ENCODE results near the gene ALOXE3.

The ALOXE3 gene

GRCh38 chr17:8104911-8105310 is 13.4 kb downstream of the ALOXE3 start:
- no peak overlapping the region for H3K9ac ChIP-seq (ENCODE audit: low read depth, low read length)
- no peak for TF ChIP-seq EZH2 (IDR thresholded peaks at IDR 0.05; ENCODE audit: borderline replicate concordance, low read depth, low read length, severe bottlenecking)
- TF ChIP-seq CTCF (IDR thresholded peaks at IDR 0.05; ENCODE audit: borderline replicate concordance, extremely low read depth, low read length, poor library complexity, severe bottlenecking), result no peak
- no peaks in the 10 kb centered on the region for H3K27me3 ChIP-seq (ENCODE audit: insufficient read depth, low read length, poor library complexity)
- H4K20me1 ChIP-seq (ENCODE audit: insufficient read depth, low read length), result no peaks in the 10 kb centered on the region
- H3K79me2 ChIP-seq (ENCODE audit: insufficient read depth, low read length), result no peaks in the 10 kb centered on the region
- H3K36me3 ChIP-seq (ENCODE audit: insufficient read depth, low read length), result no peaks in the 10 kb centered on the region
- ATAC-seq (ENCODE audit: insufficient read depth, low read depth) (no peak), DNase-seq (no peak)
- H2AFZ ChIP-seq (ENCODE audit: low read depth, low read length), result no peak overlapping the region
- H3K9me3 ChIP-seq (ENCODE audit: insufficient read depth, low read length, severe bottlenecking), result no peaks in the 10 kb centered on the region
- H3K27ac ChIP-seq (ENCODE audit: low read length), result no peak overlapping the region
- no peak overlapping the region for H3K4me2 ChIP-seq (ENCODE audit: insufficient read depth, low read length)
- H3K4me3 ChIP-seq (ENCODE audit: low read depth in 1 of 2, low read length in 2 of 2), result no peak overlapping the region
- H3K4me1 ChIP-seq (ENCODE audit: insufficient read depth, low read length), result no peaks in the 10 kb centered on the region

GRCh38 chr17:8103549-8103948 is 14.8 kb downstream of the ALOXE3 start:
- no peak for ATAC-seq (ENCODE audit: insufficient read depth, low read depth)
- no peak overlapping the region for H3K9ac ChIP-seq (ENCODE audit: low read depth, low read length)
- no peak overlapping the region for H3K4me2 ChIP-seq (ENCODE audit: insufficient read depth, low read length)
- H2AFZ ChIP-seq (ENCODE audit: low read depth, low read length), result no peak overlapping the region
- H3K4me3 ChIP-seq (ENCODE audit: low read depth in 1 of 2, low read length in 2 of 2), result no peak overlapping the region
- H3K79me2 ChIP-seq (ENCODE audit: insufficient read depth, low read length), result no peaks in the 10 kb centered on the region
- H4K20me1 ChIP-seq (ENCODE audit: insufficient read depth, low read length), result no peaks in the 10 kb centered on the region
- H3K27ac ChIP-seq (ENCODE audit: low read length), result no peak overlapping the region
- H3K4me1 ChIP-seq (ENCODE audit: insufficient read depth, low read length), result no peaks in the 10 kb centered on the region
- H3K27me3 ChIP-seq (ENCODE audit: insufficient read depth, low read length, poor library complexity), result no peaks in the 10 kb centered on the region
- no peaks in the 10 kb centered on the region for H3K36me3 ChIP-seq (ENCODE audit: insufficient read depth, low read length)
- no peak for DNase-seq
- H3K9me3 ChIP-seq (ENCODE audit: insufficient read depth, low read length, severe bottlenecking), result no peaks in the 10 kb centered on the region
- TF ChIP-seq EZH2 (IDR thresholded peaks at IDR 0.05; ENCODE audit: borderline replicate concordance, low read depth, low read length, severe bottlenecking) (no peak), CTCF (IDR thresholded peaks at IDR 0.05; ENCODE audit: borderline replicate concordance, extremely low read depth, low read length, poor library complexity, severe bottlenecking) (no peak)

- H3K79me2 ChIP-seq (ENCODE audit: insufficient read depth, low read length), result no peaks in the 10 kb centered on the region
- no peaks in the 10 kb centered on the region for H3K4me1 ChIP-seq (ENCODE audit: insufficient read depth, low read length)
- no peak overlapping the region for H2AFZ ChIP-seq (ENCODE audit: low read depth, low read length)
- no peaks in the 10 kb centered on the region for H3K27me3 ChIP-seq (ENCODE audit: insufficient read depth, low read length, poor library complexity)
- H3K9ac ChIP-seq (ENCODE audit: low read depth, low read length), result no peak overlapping the region
- H3K9me3 ChIP-seq (ENCODE audit: insufficient read depth, low read length, severe bottlenecking), result no peaks in the 10 kb centered on the region
- TF ChIP-seq CTCF (IDR thresholded peaks at IDR 0.05; ENCODE audit: borderline replicate concordance, extremely low read depth, low read length, poor library complexity, severe bottlenecking) (no peak), EZH2 (IDR thresholded peaks at IDR 0.05; ENCODE audit: borderline replicate concordance, low read depth, low read length, severe bottlenecking) (no peak)
- no peak for ATAC-seq (ENCODE audit: insufficient read depth, low read depth)
- no peak overlapping the region for H3K4me3 ChIP-seq (ENCODE audit: low read depth in 1 of 2, low read length in 2 of 2)
- H3K4me2 ChIP-seq (ENCODE audit: insufficient read depth, low read length), result no peak overlapping the region
- H3K27ac ChIP-seq (ENCODE audit: low read length), result no peak overlapping the region
- no peaks in the 10 kb centered on the region for H3K36me3 ChIP-seq (ENCODE audit: insufficient read depth, low read length)
- DNase-seq, result no peak
- H4K20me1 ChIP-seq (ENCODE audit: insufficient read depth, low read length), result no peaks in the 10 kb centered on the region
Measured at GRCh38 chr17:8101721-8102120, 16.6 kb downstream of the ALOXE3 start.

GRCh38 chr17:8100763-8101162 is 17.6 kb downstream of the ALOXE3 start:
- no peaks in the 10 kb centered on the region for H3K9me3 ChIP-seq (ENCODE audit: insufficient read depth, low read length, severe bottlenecking)
- no peak overlapping the region for H3K27ac ChIP-seq (ENCODE audit: low read length)
- no peak overlapping the region for H2AFZ ChIP-seq (ENCODE audit: low read depth, low read length)
- no peak overlapping the region for H3K4me2 ChIP-seq (ENCODE audit: insufficient read depth, low read length)
- H4K20me1 ChIP-seq (ENCODE audit: insufficient read depth, low read length), result no peaks in the 10 kb centered on the region
- ATAC-seq (ENCODE audit: insufficient read depth, low read depth) (no peak), DNase-seq (no peak)
- H3K4me3 ChIP-seq (ENCODE audit: low read depth in 1 of 2, low read length in 2 of 2), result no peak overlapping the region
- H3K79me2 ChIP-seq (ENCODE audit: insufficient read depth, low read length), result no peaks in the 10 kb centered on the region
- TF ChIP-seq CTCF (IDR thresholded peaks at IDR 0.05; ENCODE audit: borderline replicate concordance, extremely low read depth, low read length, poor library complexity, severe bottlenecking), result no peak
- TF ChIP-seq EZH2 (IDR thresholded peaks at IDR 0.05; ENCODE audit: borderline replicate concordance, low read depth, low read length, severe bottlenecking), result no peak
- peaks cover 4% of the 10 kb centered on the region for H3K27me3 ChIP-seq (ENCODE audit: insufficient read depth, low read length, poor library complexity)
- no peaks in the 10 kb centered on the region for H3K36me3 ChIP-seq (ENCODE audit: insufficient read depth, low read length)
- no peaks in the 10 kb centered on the region for H3K4me1 ChIP-seq (ENCODE audit: insufficient read depth, low read length)
- H3K9ac ChIP-seq (ENCODE audit: low read depth, low read length), result no peak overlapping the region

Data from DND-41 (cell line).